ENCODE results near the gene E2F4. TPM values are rescaled to one million over a fixed set of nuclear protein-coding genes. Genes with fewer than 3 reads are reported as not detected.

E2F4 gene
- total and polyA plus RNA-seq, 2 of the 13 experiments (the other 11 are each of a cell fraction or from before 2014, with no cell fraction given) = 84.8 to 91.2 TPM

DNA sequence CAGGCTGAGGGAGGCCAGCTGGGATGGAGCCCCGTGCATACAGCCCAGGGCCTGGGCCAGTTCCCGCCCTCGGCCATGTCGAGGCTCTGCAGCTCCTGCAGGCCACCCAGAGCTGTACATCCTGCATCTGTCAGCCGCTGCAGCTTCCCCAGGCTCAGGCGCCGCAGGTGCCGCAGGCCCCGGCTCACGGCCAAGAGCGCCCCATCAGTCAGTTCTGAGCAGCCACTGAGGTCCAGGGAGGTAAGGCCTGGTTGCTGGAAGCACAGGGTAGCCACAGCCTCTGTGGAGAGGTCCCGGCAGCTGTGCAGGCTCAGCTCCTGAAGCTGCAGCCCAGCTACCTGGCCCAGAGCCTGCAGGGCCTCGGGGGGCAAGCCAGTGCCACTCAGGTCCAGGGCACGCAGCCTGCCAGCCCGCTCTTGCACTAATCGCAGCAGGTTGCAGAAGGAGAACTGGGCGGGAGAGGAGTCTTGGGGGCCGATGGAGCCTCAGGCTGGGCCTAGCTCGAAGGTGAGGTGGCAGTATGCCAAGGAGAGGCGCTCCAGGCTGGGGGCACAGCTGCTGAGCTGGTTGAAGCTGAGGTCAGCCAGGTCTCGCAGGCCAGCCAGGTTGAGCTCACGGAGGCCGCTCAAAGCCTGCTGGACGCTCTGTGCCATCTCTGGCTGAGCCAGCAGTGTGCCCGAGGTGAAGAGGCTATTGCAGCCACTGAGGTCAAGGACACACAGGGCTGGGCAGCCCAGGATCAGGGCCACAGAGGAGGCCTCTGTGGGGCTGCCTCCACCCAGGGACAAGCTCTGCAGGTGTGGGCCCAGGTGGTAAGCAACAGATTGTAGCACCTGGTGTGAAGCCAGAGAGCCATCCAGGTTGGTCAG lies 18.3 kb downstream of the E2F4 start (continued):
- TF ChIP-seq, protein P1, sequence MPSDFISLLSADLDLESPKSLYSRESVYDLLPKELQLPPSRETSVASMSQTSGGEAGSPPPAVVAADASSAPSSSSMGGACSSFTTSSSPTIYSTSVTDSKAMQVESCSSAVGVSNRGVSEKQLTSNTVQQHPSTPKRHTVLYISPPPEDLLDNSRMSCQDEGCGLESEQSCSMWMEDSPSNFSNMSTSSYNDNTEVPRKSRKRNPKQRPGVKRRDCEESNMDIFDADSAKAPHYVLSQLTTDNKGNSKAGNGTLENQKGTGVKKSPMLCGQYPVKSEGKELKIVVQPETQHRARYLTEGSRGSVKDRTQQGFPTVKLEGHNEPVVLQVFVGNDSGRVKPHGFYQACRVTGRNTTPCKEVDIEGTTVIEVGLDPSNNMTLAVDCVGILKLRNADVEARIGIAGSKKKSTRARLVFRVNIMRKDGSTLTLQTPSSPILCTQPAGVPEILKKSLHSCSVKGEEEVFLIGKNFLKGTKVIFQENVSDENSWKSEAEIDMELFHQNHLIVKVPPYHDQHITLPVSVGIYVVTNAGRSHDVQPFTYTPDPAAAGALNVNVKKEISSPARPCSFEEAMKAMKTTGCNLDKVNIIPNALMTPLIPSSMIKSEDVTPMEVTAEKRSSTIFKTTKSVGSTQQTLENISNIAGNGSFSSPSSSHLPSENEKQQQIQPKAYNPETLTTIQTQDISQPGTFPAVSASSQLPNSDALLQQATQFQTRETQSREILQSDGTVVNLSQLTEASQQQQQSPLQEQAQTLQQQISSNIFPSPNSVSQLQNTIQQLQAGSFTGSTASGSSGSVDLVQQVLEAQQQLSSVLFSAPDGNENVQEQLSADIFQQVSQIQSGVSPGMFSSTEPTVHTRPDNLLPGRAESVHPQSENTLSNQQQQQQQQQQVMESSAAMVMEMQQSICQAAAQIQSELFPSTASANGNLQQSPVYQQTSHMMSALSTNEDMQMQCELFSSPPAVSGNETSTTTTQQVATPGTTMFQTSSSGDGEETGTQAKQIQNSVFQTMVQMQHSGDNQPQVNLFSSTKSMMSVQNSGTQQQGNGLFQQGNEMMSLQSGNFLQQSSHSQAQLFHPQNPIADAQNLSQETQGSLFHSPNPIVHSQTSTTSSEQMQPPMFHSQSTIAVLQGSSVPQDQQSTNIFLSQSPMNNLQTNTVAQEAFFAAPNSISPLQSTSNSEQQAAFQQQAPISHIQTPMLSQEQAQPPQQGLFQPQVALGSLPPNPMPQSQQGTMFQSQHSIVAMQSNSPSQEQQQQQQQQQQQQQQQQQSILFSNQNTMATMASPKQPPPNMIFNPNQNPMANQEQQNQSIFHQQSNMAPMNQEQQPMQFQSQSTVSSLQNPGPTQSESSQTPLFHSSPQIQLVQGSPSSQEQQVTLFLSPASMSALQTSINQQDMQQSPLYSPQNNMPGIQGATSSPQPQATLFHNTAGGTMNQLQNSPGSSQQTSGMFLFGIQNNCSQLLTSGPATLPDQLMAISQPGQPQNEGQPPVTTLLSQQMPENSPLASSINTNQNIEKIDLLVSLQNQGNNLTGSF (CRISPR knock-in tag; IDR thresholded peaks at IDR 0.05) = no peak
- TF ChIP-seq RFXAP (CRISPR knock-in tag; IDR thresholded peaks at IDR 0.05; ENCODE audit: borderline replicate concordance) = peak; percentile 42; the same call in 1 of the 2 replicates
- TF ChIP-seq, protein P2, sequence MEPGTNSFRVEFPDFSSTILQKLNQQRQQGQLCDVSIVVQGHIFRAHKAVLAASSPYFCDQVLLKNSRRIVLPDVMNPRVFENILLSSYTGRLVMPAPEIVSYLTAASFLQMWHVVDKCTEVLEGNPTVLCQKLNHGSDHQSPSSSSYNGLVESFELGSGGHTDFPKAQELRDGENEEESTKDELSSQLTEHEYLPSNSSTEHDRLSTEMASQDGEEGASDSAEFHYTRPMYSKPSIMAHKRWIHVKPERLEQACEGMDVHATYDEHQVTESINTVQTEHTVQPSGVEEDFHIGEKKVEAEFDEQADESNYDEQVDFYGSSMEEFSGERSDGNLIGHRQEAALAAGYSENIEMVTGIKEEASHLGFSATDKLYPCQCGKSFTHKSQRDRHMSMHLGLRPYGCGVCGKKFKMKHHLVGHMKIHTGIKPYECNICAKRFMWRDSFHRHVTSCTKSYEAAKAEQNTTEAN (CRISPR knock-in tag; conservative IDR thresholded peaks at IDR 0.05) = no peak
- TF ChIP-seq NR1H2 (CRISPR knock-in tag; IDR thresholded peaks at IDR 0.05; ENCODE audit: borderline replicate concordance, low read depth) = no peak
- TF ChIP-seq, protein P3, sequence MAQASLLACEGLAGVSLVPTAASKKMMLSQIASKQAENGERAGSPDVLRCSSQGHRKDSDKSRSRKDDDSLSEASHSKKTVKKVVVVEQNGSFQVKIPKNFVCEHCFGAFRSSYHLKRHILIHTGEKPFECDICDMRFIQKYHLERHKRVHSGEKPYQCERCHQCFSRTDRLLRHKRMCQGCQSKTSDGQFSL (CRISPR knock-in tag; IDR thresholded peaks at IDR 0.05) = no peak
- TF ChIP-seq ZNF510 (CRISPR knock-in tag; IDR thresholded peaks at IDR 0.05; ENCODE audit: low read depth) = no peak
- 0 out of 2 replicates have a peak, but pooled peaks have one; percentile 38 for TF ChIP-seq ZMYM3 (CRISPR knock-in tag; IDR thresholded peaks at IDR 0.05)
- TF ChIP-seq, protein P4, sequence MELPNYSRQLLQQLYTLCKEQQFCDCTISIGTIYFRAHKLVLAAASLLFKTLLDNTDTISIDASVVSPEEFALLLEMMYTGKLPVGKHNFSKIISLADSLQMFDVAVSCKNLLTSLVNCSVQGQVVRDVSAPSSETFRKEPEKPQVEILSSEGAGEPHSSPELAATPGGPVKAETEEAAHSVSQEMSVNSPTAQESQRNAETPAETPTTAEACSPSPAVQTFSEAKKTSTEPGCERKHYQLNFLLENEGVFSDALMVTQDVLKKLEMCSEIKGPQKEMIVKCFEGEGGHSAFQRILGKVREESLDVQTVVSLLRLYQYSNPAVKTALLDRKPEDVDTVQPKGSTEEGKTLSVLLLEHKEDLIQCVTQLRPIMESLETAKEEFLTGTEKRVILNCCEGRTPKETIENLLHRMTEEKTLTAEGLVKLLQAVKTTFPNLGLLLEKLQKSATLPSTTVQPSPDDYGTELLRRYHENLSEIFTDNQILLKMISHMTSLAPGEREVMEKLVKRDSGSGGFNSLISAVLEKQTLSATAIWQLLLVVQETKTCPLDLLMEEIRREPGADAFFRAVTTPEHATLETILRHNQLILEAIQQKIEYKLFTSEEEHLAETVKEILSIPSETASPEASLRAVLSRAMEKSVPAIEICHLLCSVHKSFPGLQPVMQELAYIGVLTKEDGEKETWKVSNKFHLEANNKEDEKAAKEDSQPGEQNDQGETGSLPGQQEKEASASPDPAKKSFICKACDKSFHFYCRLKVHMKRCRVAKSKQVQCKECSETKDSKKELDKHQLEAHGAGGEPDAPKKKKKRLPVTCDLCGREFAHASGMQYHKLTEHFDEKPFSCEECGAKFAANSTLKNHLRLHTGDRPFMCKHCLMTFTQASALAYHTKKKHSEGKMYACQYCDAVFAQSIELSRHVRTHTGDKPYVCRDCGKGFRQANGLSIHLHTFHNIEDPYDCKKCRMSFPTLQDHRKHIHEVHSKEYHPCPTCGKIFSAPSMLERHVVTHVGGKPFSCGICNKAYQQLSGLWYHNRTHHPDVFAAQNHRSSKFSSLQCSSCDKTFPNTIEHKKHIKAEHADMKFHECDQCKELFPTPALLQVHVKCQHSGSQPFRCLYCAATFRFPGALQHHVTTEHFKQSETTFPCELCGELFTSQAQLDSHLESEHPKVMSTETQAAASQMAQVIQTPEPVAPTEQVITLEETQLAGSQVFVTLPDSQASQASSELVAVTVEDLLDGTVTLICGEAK (IDR thresholded peaks at IDR 0.05) = no peak
- TF ChIP-seq, protein P4 (CRISPR knock-in tag; IDR thresholded peaks at IDR 0.05) = peak; percentile 57; the same call in 1 of the 2 replicates
- TF ChIP-seq HMG20A (CRISPR knock-in tag; IDR thresholded peaks at IDR 0.05; ENCODE audit: borderline replicate concordance) = no peak
- peak; percentile 63 to 87; a peak in 3 of 4 replicates for TF ChIP-seq NR2F1 (CRISPR knock-in tag; IDR thresholded peaks at IDR 0.05)
- TF ChIP-seq KDM4B (CRISPR knock-in tag; IDR thresholded peaks at IDR 0.05) = no peak
